Nucleus accumbens (tissue), 56 donors: ENCODE measurements around the gene F10.
"Not testable (repeated sequence)": the region's sequence is repeated elsewhere in the genome, so short reads cannot be mapped to it uniquely, and the experiment has no call there.

Experiments used
- DNase-seq, 56 donors: peaks; one replicate each; lab custom pipeline; 2025; lab: John Stamatoyannopoulos, UW

F10 gene

GRCh38 chr13:113097651-113098050, 24.9 kb upstream of the F10 start:
- no peak for DNase-seq

GRCh38 chr13:113098162-113098732, 24.4 kb upstream of the F10 start:
- DNase-seq = no peak

- no peak for DNase-seq
These were observed 23.5 kb upstream of the F10 start for GRCh38 chr13:113099142-113099541.

- DNase-seq = peak in 5 of 56 donors; percentile 10 to 31 (median 26)
These were observed 20.3 kb upstream of the F10 start for GRCh38 chr13:113102302-113102701.

GRCh38 chr13:113102727-113103126, 19.9 kb upstream of the F10 start:
- DNase-seq = no peak

GRCh38 chr13:113103646-113104045, 19.0 kb upstream of the F10 start:
- DNase-seq = no peak

- DNase-seq = no peak
These were observed 17.3 kb upstream of the F10 start, which contains the start of gene F7 for GRCh38 chr13:113105032-113105920. Gene F7 (plus strand): TSS chr13:113105791. CDS start chr13:113105842, 51 bp downstream.

GRCh38 chr13:113105921-113106452, 16.6 kb upstream of the F10 start:
- no peak for DNase-seq

- no peak for DNase-seq
These were observed 15.8 kb upstream of the F10 start for GRCh38 chr13:113106711-113107351.

- DNase-seq = not testable (repeated sequence)
These were observed 14.1 kb upstream of the F10 start for GRCh38 chr13:113108521-113108920.

- peak in 1 of 56 donors; percentile 27 for DNase-seq
These were observed 13.2 kb upstream of the F10 start for GRCh38 chr13:113109151-113110047.

- peak in 2 of 56 donors; percentile 21 to 45 for DNase-seq
These were observed 12.3 kb upstream of the F10 start for GRCh38 chr13:113110048-113110851.

- no peak for DNase-seq
These were observed 11.7 kb upstream of the F10 start for GRCh38 chr13:113110852-113111315.

- DNase-seq = not testable (repeated sequence)
These were observed 10.8 kb upstream of the F10 start for GRCh38 chr13:113111821-113112220.

- not testable (repeated sequence) for DNase-seq
These were observed 10.1 kb upstream of the F10 start for GRCh38 chr13:113112475-113112874.

- DNase-seq = no peak
These were observed 9.4 kb upstream of the F10 start for GRCh38 chr13:113112893-113113845.

- DNase-seq = no peak
These were observed 8.7 kb upstream of the F10 start for GRCh38 chr13:113113846-113114271.
